DND-41 (cell line): Measurements from ENCODE around the gene NBEAL2.

Experiments used
- EZH2 ChIP-seq: IDR thresholded peaks from 3 replicates; pipeline ENCODE4 v1.6.1; 2012; ENCODE audit warnings: borderline replicate concordance, low read depth, mild to moderate bottlenecking, moderate library complexity, low read length, inconsistent platforms; ENCODE audit not compliant: severe bottlenecking
- TF ChIP-seq, protein P1 (sequence below): IDR thresholded peaks from 2 replicates; pipeline ENCODE4 v1.5.1; 2012; ENCODE audit warnings: borderline replicate concordance, low read length, moderate library complexity, mild to moderate bottlenecking; ENCODE audit not compliant: poor library complexity, severe bottlenecking; ENCODE audit errors: extremely low read depth

- TF ChIP-seq, protein P1, sequence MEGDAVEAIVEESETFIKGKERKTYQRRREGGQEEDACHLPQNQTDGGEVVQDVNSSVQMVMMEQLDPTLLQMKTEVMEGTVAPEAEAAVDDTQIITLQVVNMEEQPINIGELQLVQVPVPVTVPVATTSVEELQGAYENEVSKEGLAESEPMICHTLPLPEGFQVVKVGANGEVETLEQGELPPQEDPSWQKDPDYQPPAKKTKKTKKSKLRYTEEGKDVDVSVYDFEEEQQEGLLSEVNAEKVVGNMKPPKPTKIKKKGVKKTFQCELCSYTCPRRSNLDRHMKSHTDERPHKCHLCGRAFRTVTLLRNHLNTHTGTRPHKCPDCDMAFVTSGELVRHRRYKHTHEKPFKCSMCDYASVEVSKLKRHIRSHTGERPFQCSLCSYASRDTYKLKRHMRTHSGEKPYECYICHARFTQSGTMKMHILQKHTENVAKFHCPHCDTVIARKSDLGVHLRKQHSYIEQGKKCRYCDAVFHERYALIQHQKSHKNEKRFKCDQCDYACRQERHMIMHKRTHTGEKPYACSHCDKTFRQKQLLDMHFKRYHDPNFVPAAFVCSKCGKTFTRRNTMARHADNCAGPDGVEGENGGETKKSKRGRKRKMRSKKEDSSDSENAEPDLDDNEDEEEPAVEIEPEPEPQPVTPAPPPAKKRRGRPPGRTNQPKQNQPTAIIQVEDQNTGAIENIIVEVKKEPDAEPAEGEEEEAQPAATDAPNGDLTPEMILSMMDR: peak; percentile 85
- TF ChIP-seq EZH2: no peak
Measured at GRCh38 chr3:46998121-46998851, 18.8 kb downstream of the NBEAL2 start.
